ENCODE measurements around the gene HPSE2.
"Not testable (repeated sequence)": the region's sequence is repeated elsewhere in the genome, so short reads cannot be mapped to it uniquely, and the experiment has no call there.

The HPSE2 gene

GRCh38 chr10:99170116-99170675, 65.5 kb downstream of the HPSE2 start:
- no peak for DNase-seq (ENCODE audit: insufficient read length, low spot score)
- FAIRE-seq: no peak

- no peak for DNase-seq (ENCODE audit: insufficient read length, low spot score)
- FAIRE-seq: no peak
Observed at GRCh38 chr10:99161165-99161564, 74.5 kb downstream of the HPSE2 start.

GRCh38 chr10:99143651-99144050, 92.0 kb downstream of the HPSE2 start:
- DNase-seq (ENCODE audit: insufficient read length, low spot score) (no peak), FAIRE-seq (no peak)

- no peak for FAIRE-seq
- DNase-seq (ENCODE audit: insufficient read length, low spot score): no peak
Observed at GRCh38 chr10:99143011-99143410, 92.6 kb downstream of the HPSE2 start.

GRCh38 chr10:99132897-99133296, 102.8 kb downstream of the HPSE2 start:
- not testable (repeated sequence) for FAIRE-seq; DNase-seq (ENCODE audit: insufficient read length, low spot score)

- DNase-seq (ENCODE audit: insufficient read length, low spot score) (no peak), FAIRE-seq (no peak)
Observed at GRCh38 chr10:99125879-99126278, 109.8 kb downstream of the HPSE2 start.

- no peak for FAIRE-seq
- no peak for DNase-seq (ENCODE audit: insufficient read length, low spot score)
Observed at GRCh38 chr10:99124376-99124775, 111.3 kb downstream of the HPSE2 start.

GRCh38 chr10:99123851-99124250, 111.8 kb downstream of the HPSE2 start:
- DNase-seq (ENCODE audit: insufficient read length, low spot score) (no peak), FAIRE-seq (no peak)

- DNase-seq (ENCODE audit: insufficient read length, low spot score): no peak
- no peak for FAIRE-seq
Observed at GRCh38 chr10:99123336-99123735, 112.3 kb downstream of the HPSE2 start.

- DNase-seq (ENCODE audit: insufficient read length, low spot score) (no peak), FAIRE-seq (no peak)
Observed at GRCh38 chr10:99119258-99119748, 116.3 kb downstream of the HPSE2 start.

GRCh38 chr10:99115703-99116102, 119.9 kb downstream of the HPSE2 start:
- no peak for DNase-seq (ENCODE audit: insufficient read length, low spot score)
- FAIRE-seq: no peak

GRCh38 chr10:99085358-99085757, 150.3 kb downstream of the HPSE2 start:
- no peak for FAIRE-seq
- DNase-seq (ENCODE audit: insufficient read length, low spot score): no peak

GRCh38 chr10:99084161-99084560, 151.5 kb downstream of the HPSE2 start:
- DNase-seq (ENCODE audit: insufficient read length, low spot score): no peak
- FAIRE-seq: no peak

- FAIRE-seq (no peak), DNase-seq (ENCODE audit: insufficient read length, low spot score) (no peak)
Observed at GRCh38 chr10:99080275-99080945, 155.2 kb downstream of the HPSE2 start.

GRCh38 chr10:99062591-99062990, 173.1 kb downstream of the HPSE2 start:
- FAIRE-seq: no peak
- no peak for DNase-seq (ENCODE audit: insufficient read length, low spot score)

GRCh38 chr10:99058762-99059161, 176.9 kb downstream of the HPSE2 start:
- FAIRE-seq (no peak), DNase-seq (ENCODE audit: insufficient read length, low spot score) (no peak)

- no peak for DNase-seq (ENCODE audit: insufficient read length, low spot score)
- FAIRE-seq: no peak
Observed at GRCh38 chr10:99057936-99058690, 177.5 kb downstream of the HPSE2 start.

- no peak for DNase-seq (ENCODE audit: insufficient read length, low spot score)
- no peak for FAIRE-seq
Observed at GRCh38 chr10:99045671-99046070, 190.0 kb downstream of the HPSE2 start.

- FAIRE-seq: no peak
- no peak for DNase-seq (ENCODE audit: insufficient read length, low spot score)
Observed at GRCh38 chr10:99042051-99042771, 193.4 kb downstream of the HPSE2 start.

- FAIRE-seq (no peak), DNase-seq (ENCODE audit: insufficient read length, low spot score) (no peak)
Observed at GRCh38 chr10:99041468-99041867, 194.2 kb downstream of the HPSE2 start.

GRCh38 chr10:99013885-99014284, 221.8 kb downstream of the HPSE2 start:
- no peak for DNase-seq (ENCODE audit: insufficient read length, low spot score)

More at GRCh38 chr10:99013885-99014284, 221.8 kb downstream of the HPSE2 start:
- FAIRE-seq: no peak
